GM23248 (cell line): ENCODE data around the gene MUC3A.

Source experiments
- EZH2 ChIP-seq: fragments of 200-600 bp; sonication (generic); IDR thresholded peaks from 2 replicates; pipeline ENCODE4 v1.6.1; 2018; ENCODE audit warnings: antibody characterized with exemption, mild to moderate bottlenecking; ENCODE audit not compliant: insufficient read depth, poor library complexity, severe bottlenecking
- EZH2phosphoT487 ChIP-seq: fragments of 200-600 bp; sonication (generic); IDR thresholded peaks from 2 replicates; pipeline ENCODE4 v1.6.1; 2018; ENCODE audit warnings: antibody characterized with exemption, moderate library complexity, mild to moderate bottlenecking, low read depth; ENCODE audit not compliant: insufficient read depth

DNA sequence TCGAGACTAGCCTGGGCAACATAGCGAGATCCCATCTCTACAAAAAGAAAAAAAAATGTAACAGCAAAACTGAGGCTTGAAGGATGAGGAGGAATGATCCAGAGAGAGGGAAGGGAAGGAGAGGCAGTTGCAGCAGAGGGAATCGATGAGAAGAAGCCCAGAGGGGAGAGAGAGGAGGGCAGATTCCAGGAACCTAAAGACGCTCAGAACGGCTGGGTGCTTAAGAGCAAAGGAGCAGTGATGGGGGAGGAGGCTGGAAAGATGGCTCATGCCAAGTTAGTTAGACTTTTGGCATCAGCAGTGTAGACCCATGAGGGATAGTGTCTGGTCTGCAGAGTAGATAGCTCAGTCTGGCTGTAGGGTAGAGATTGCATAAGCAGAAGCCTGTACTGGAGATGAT is 60.3 kb downstream of the MUC3A start:
- TF ChIP-seq EZH2phosphoT487 (no peak), EZH2 (no peak)
